K562 (cell line): ENCODE results near the gene PTH1R. TPM values are rescaled to one million over a fixed set of nuclear protein-coding genes. Genes with fewer than 3 reads are reported as not detected.
A peak's percentile ranks its signal among the peaks of the same experiment; 100 is the strongest.

Source experiments
- AFF4 ChIP-seq: sonication (generic); formaldehyde crosslinking; IDR thresholded peaks from 2 replicates; pipeline ENCODE4 v1.8.0; 2023; ENCODE audit warnings: mild to moderate bottlenecking, missing genetic modification reagents
- BCL6 ChIP-seq: fragments of 250-450 bp; sonication (Bioruptor Pico); IDR thresholded peaks from 2 replicates; pipeline ENCODE4 v1.4.0; 2020
- CEBPG ChIP-seq, 3 experiments: fragments of 200-800 bp in 1 of 3; sonication (Bioruptor generic) in 1 of 3; sonication (generic) in 1 of 3; formaldehyde crosslinking in 1 of 3; IDR thresholded peaks in 2 of 3; conservative IDR thresholded peaks in 1 of 3; 2 replicates each; pipeline versions ENCODE4 v1.6.1 to v1.8.0; 2016 to 2022; ENCODE audit warnings: missing compliant biosample characterization in 2 of 3, missing genetic modification characterization in 2 of 3, mild to moderate bottlenecking in 1 of 3, missing genetic modification reagents in 1 of 3
- CHCHD3 ChIP-seq: fragments of 250-450 bp; sonication (Bioruptor Pico); IDR thresholded peaks from 2 replicates; pipeline ENCODE4 v2.1.2; 2022; ENCODE audit warnings: mild to moderate bottlenecking
- CTBP1 ChIP-seq: fragments of 450-650 bp; IDR thresholded peaks from 2 replicates; pipeline ENCODE4 v1.6.1; 2016; ENCODE audit warnings: borderline replicate concordance
- DIDO1 ChIP-seq: fragments of 450-650 bp; IDR thresholded peaks from 2 replicates; pipeline ENCODE4 v1.6.1; 2016; ENCODE audit warnings: low read depth, missing biosample characterization, missing genetic modification characterization
- KAT8 ChIP-seq: fragments of 450-650 bp; IDR thresholded peaks from 2 replicates; pipeline ENCODE4 v1.6.1; 2016; ENCODE audit warnings: low read depth, mild to moderate bottlenecking
- MAFF ChIP-seq: IDR thresholded peaks from 2 replicates; pipeline ENCODE4 v1.6.1; 2012; ENCODE audit warnings: low read length, improper control_type of control experiment
- MAFG ChIP-seq: fragments of 450-650 bp; conservative IDR thresholded peaks from 2 replicates; pipeline ENCODE4 v1.6.1; 2016; ENCODE audit warnings: missing genetic modification characterization, missing compliant biosample characterization
- MAZ ChIP-seq, 2 experiments: fragments of 450-650 bp in 1 of 2; sonication (generic) in 1 of 2; formaldehyde crosslinking; IDR thresholded peaks in 1 of 2; conservative IDR thresholded peaks in 1 of 2; 2 replicates each; pipeline versions ENCODE4 v1.4.0 to v1.5.0; 2020; ENCODE audit warnings: mild to moderate bottlenecking in 1 of 2, missing genetic modification reagents in 1 of 2
- NONO ChIP-seq, 2 experiments: fragments of 200-400 bp in 1 of 2; fragments of 450-650 bp in 1 of 2; formaldehyde crosslinking in 1 of 2; IDR thresholded peaks; 2 replicates each; pipeline ENCODE4 v1.6.1; 2017; ENCODE audit warnings: low read depth in 2 of 2, mild to moderate bottlenecking in 2 of 2, moderate library complexity in 2 of 2, low read length in 1 of 2
- NRF1 ChIP-seq, 2 experiments: fragments of 450-650 bp; IDR thresholded peaks in 1 of 2; conservative IDR thresholded peaks in 1 of 2; 2 replicates each; pipeline ENCODE4 v1.6.1; 2014; ENCODE audit warnings: mild to moderate bottlenecking in 2 of 2
- SMARCC2 ChIP-seq: fragments of 450-650 bp; IDR thresholded peaks from 2 replicates; pipeline ENCODE4 v1.6.1; 2017; ENCODE audit warnings: antibody characterized with exemption, moderate library complexity, mild to moderate bottlenecking, low read depth
- TBL1XR1 ChIP-seq, 2 experiments: IDR thresholded peaks; 2 replicates each; pipeline ENCODE4 v1.6.1; 2012; ENCODE audit warnings: improper control_type of control experiment in 2 of 2, low read length in 2 of 2, mild to moderate bottlenecking in 1 of 2
- ZBTB12 ChIP-seq: fragments of 250-450 bp; sonication (Bioruptor Pico); IDR thresholded peaks from 2 replicates; pipeline ENCODE4 v1.4.0; 2020
- ZBTB17 ChIP-seq: fragments of 450-650 bp; formaldehyde crosslinking; IDR thresholded peaks from 2 replicates; pipeline ENCODE4 v1.4.0; 2020; ENCODE audit warnings: mild to moderate bottlenecking
- ZBTB49 ChIP-seq: sonication (generic); formaldehyde crosslinking; IDR thresholded peaks from 2 replicates; pipeline ENCODE4 v1.8.0; 2022; ENCODE audit warnings: missing genetic modification reagents, mild to moderate bottlenecking, borderline replicate concordance
- ZFX ChIP-seq: sonication (generic); formaldehyde crosslinking; IDR thresholded peaks from 2 replicates; pipeline ENCODE4 v1.8.0; 2022; ENCODE audit warnings: mild to moderate bottlenecking, missing genetic modification reagents, moderate library complexity
- ZNF24 ChIP-seq: fragments of 450-650 bp; IDR thresholded peaks from 2 replicates; pipeline ENCODE4 v1.6.1; 2016
- ZNF3 ChIP-seq: fragments of 250-450 bp; sonication (Bioruptor Pico); IDR thresholded peaks from 2 replicates; pipeline ENCODE4 v1.5.0; 2021; ENCODE audit warnings: mild to moderate bottlenecking, moderate library complexity
- ZNF583 ChIP-seq: fragments of 250-450 bp; sonication (Bioruptor Pico); IDR thresholded peaks from 2 replicates; pipeline ENCODE4 v1.4.0; 2020
- polyA plus RNA-seq, 8 experiments: library from polyadenylated mRNA; depleted of rRNA in 4 of 8; stranded (reverse) in 5 of 8; unstranded in 3 of 8; fragments of >200 nt; fragmentation: Nextera tagmentation in 2 of 8; fragmentation: Illumina TruSeq in 1 of 8; extraction: Ambion mirVana in 2 of 8; extraction: Trizol in 1 of 8; gene quantifications; 2 replicates each; pipeline versions ENCODE4 v1.2.1 to v1.2.3, GENCODE V29; 2011 to 2014; ENCODE audit warnings: inconsistent platforms in 1 of 8, missing spikeins in 1 of 8
- total RNA-seq, 7 experiments: library from RNA; depleted of rRNA in 6 of 7; stranded (reverse); fragments of >200 nt in 6 of 7; fragmentation: Illumina TruSeq in 2 of 7; extraction: Trizol in 2 of 7; gene quantifications; 2 replicates each; pipeline versions ENCODE4 v1.2.1 to v1.2.3, GENCODE V29; 2011 to 2021; ENCODE audit warnings: low replicate concordance in 1 of 7

Gene PTH1R
- total and polyA plus RNA-seq, 9 of the 15 experiments (the other 6 are each of a cell fraction or from before 2014, with no cell fraction given), result not detected

GRCh38 chr3:46947981-46948791 is 70.7 kb downstream of the PTH1R start (continued):
- TF ChIP-seq DIDO1 (no peak), AFF4 (CRISPR knock-in tag) (no peak), CTBP1 (peak; percentile 95), ZFX (peak; percentile 9; the same call in 1 of the 2 replicates), ZBTB17 (peak; percentile 42; the same call in 1 of the 2 replicates), CHCHD3 (CRISPR knock-in tag) (no peak), NRF1 (conservative IDR thresholded peaks at IDR 0.05 in 1 of 2, IDR thresholded peaks at IDR 0.05 in 1 of 2) (peak; percentile 27 to 44; a peak in 3 of 4 replicates), NONO (IDR thresholded peaks at IDR 0.05; ENCODE audit: low read depth in 2 of 2, low read length in 1 of 2) (no peak; a peak in 1 of 4 replicates), MAZ (CRISPR knock-in tag; conservative IDR thresholded peaks at IDR 0.05 in 1 of 2, IDR thresholded peaks at IDR 0.05 in 1 of 2) (peak in 1 of 2 experiments; percentile 67; a peak in 3 of 4 replicates), ZBTB49 (CRISPR knock-in tag) (no peak), ZBTB12 (peak; percentile 11; the same call in 1 of the 2 replicates), CEBPG (CRISPR knock-in tag; IDR thresholded peaks at IDR 0.05) (peak; percentile 59), CEBPG (tag; conservative IDR thresholded peaks at IDR 0.05 in 1 of 2, IDR thresholded peaks at IDR 0.05 in 1 of 2) (peak; percentile 83 to 89), TBL1XR1 (IDR thresholded peaks at IDR 0.05; ENCODE audit: low read length in 2 of 2) (peak in 1 of 2 experiments; percentile 57; a peak in 2 of 4 replicates), KAT8 (no peak), BCL6 (CRISPR knock-in tag) (no peak), ZNF24 (peak; percentile 81), MAFG (tag) (peak; percentile 53; the same call in 1 of the 2 replicates), ZNF583 (CRISPR knock-in tag) (no peak), SMARCC2 (peak; percentile 85), ZNF3 (no peak), MAFF (peak; percentile 23; the same call in 1 of the 2 replicates)
